Mesenchymal stem cell (in vitro differentiated cells and primary cell): ENCODE results near the gene HDAC1.
A peak's percentile ranks its signal among the peaks of the same experiment; 100 is the strongest.
"Not testable (repeated sequence)": the region's sequence is repeated elsewhere in the genome, so short reads cannot be mapped to it uniquely, and the experiment has no call there.

Experiments
- DNase-seq: peaks from one replicate; pipeline ENCODE4 v3.0.0-alpha.2; 2013
- H2AFZ ChIP-seq: one replicate; pipeline ENCODE4 v1.6.1; 2013; ENCODE audit warnings: low read depth, mild to moderate bottlenecking, control low read depth, inconsistent platforms, low read length, moderate library complexity
- H2AK5ac ChIP-seq: 2 replicates; pipeline ENCODE4 v1.6.1; 2013; ENCODE audit warnings: low read length, moderate library complexity, mild to moderate bottlenecking, inconsistent platforms; ENCODE audit not compliant: severe bottlenecking
- H2BK120ac ChIP-seq: one replicate; pipeline ENCODE4 v1.6.1; 2013; ENCODE audit warnings: low read depth, mild to moderate bottlenecking, inconsistent platforms, low read length, moderate library complexity
- H2BK12ac ChIP-seq, 2 experiments: one replicate each; pipeline ENCODE4 v1.6.1; 2013; ENCODE audit warnings: inconsistent platforms in 2 of 2, low read length in 2 of 2, mild to moderate bottlenecking in 2 of 2, moderate library complexity in 2 of 2, control low read depth in 1 of 2
- H2BK15ac ChIP-seq: one replicate; pipeline ENCODE4 v1.6.1; 2013; ENCODE audit warnings: mild to moderate bottlenecking, low read depth, inconsistent platforms; ENCODE audit not compliant: poor library complexity, severe bottlenecking
- H2BK5ac ChIP-seq: 2 replicates; pipeline ENCODE4 v1.6.1; 2013; ENCODE audit warnings: low read depth, mild to moderate bottlenecking, low read length, control low read depth, inconsistent platforms; ENCODE audit not compliant: poor library complexity, severe bottlenecking
- H3K14ac ChIP-seq, 2 experiments: one replicate each; pipeline ENCODE4 v1.6.1; 2013; ENCODE audit warnings: inconsistent platforms in 2 of 2, low read length in 2 of 2, control low read depth in 1 of 2, mild to moderate bottlenecking in 1 of 2, moderate library complexity in 1 of 2
- H3K18ac ChIP-seq, 2 experiments: one replicate each; pipeline ENCODE4 v1.6.1; 2013; ENCODE audit warnings: inconsistent platforms in 2 of 2, low read length in 2 of 2, control low read depth in 1 of 2, low read depth in 1 of 2, mild to moderate bottlenecking in 1 of 2
- H3K23ac ChIP-seq, 2 experiments: one replicate each; pipeline ENCODE4 v1.6.1; 2013; ENCODE audit warnings: inconsistent platforms in 2 of 2, low read length in 2 of 2, mild to moderate bottlenecking in 2 of 2, moderate library complexity in 2 of 2, control low read depth in 1 of 2
- H3K27ac ChIP-seq: 2 replicates; pipeline ENCODE4 v1.5.1; 2013; ENCODE audit warnings: mild to moderate bottlenecking, moderate library complexity, low read length, control low read depth, inconsistent platforms; ENCODE audit not compliant: poor library complexity, severe bottlenecking
- H3K27me3 ChIP-seq, 2 experiments: 2 replicates each; pipeline versions ENCODE4 v1.6.1 to v1.7.0; 2013; ENCODE audit warnings: low read length in 2 of 2, mild to moderate bottlenecking in 2 of 2, moderate library complexity in 2 of 2, control low read depth in 1 of 2, inconsistent platforms in 1 of 2; ENCODE audit not compliant: control insufficient read depth in 1 of 2, insufficient read depth in 1 of 2
- H3K36me3 ChIP-seq, 2 experiments: 2 replicates each; pipeline versions ENCODE4 v1.6.1 to v1.7.0; 2013; ENCODE audit warnings: low read length in 2 of 2, control low read depth in 1 of 2, inconsistent platforms in 1 of 2, low read depth in 1 of 2, mild to moderate bottlenecking in 1 of 2; ENCODE audit not compliant: insufficient read depth in 2 of 2, control insufficient read depth in 1 of 2
- H3K4ac ChIP-seq, 2 experiments: one replicate each; pipeline ENCODE4 v1.6.1; 2013; ENCODE audit warnings: inconsistent platforms in 2 of 2, low read length in 2 of 2, mild to moderate bottlenecking in 2 of 2, moderate library complexity in 2 of 2, control low read depth in 1 of 2, low read depth in 1 of 2
- H3K4me1 ChIP-seq: 2 replicates; pipeline ENCODE4 v1.6.1; 2013; ENCODE audit warnings: low read depth, low read length, control low read depth; ENCODE audit not compliant: control insufficient read depth, insufficient read depth
- H3K4me2 ChIP-seq: 2 replicates; pipeline ENCODE4 v1.6.1; 2013; ENCODE audit warnings: low read length, mild to moderate bottlenecking, inconsistent platforms; ENCODE audit not compliant: poor library complexity, severe bottlenecking
- H3K4me3 ChIP-seq, 2 experiments: 2 replicates each; pipeline versions ENCODE4 v1.5.1 to v1.7.0; 2013; ENCODE audit warnings: low read length in 2 of 2, mild to moderate bottlenecking in 2 of 2, control low read depth in 1 of 2, low read depth in 1 of 2; ENCODE audit not compliant: insufficient read depth in 1 of 2
- H3K79me1 ChIP-seq: replicated peaks from 2 replicates; pipeline ENCODE4 v1.6.1; 2013; ENCODE audit warnings: mild to moderate bottlenecking, control low read depth, low read length, inconsistent platforms; ENCODE audit not compliant: poor library complexity, severe bottlenecking
- H3K9ac ChIP-seq: 2 replicates; pipeline ENCODE4 v1.7.0; 2013; ENCODE audit warnings: mild to moderate bottlenecking, low read length, moderate library complexity
- H3K9me3 ChIP-seq: 2 replicates; pipeline ENCODE4 v1.7.0; 2013; ENCODE audit warnings: mild to moderate bottlenecking, low read length; ENCODE audit not compliant: control insufficient read depth
- H4K8ac ChIP-seq: one replicate; pipeline ENCODE4 v1.6.1; 2013; ENCODE audit warnings: inconsistent platforms, mild to moderate bottlenecking, low read length, moderate library complexity
- H4K91ac ChIP-seq: one replicate; pipeline ENCODE4 v1.6.1; 2013; ENCODE audit warnings: mild to moderate bottlenecking, low read length, inconsistent platforms
- WGBS: methylation state at CpG from one replicate; pipeline ENCODE4 v1.1.7; 2013; ENCODE audit warnings: mixed read lengths; 5-methylcytosine and 5-hydroxymethylcytosine counted together

HDAC1 gene

GRCh38 chr1:32355778-32356177 lies 63.9 kb downstream of the HDAC1 start:
- H3K14ac ChIP-seq, H3K9ac ChIP-seq, H3K4ac ChIP-seq, H4K91ac ChIP-seq, H4K8ac ChIP-seq, H2BK5ac ChIP-seq, H3K18ac ChIP-seq, H2BK15ac ChIP-seq, H3K23ac ChIP-seq, H3K4me3 ChIP-seq, H3K27me3 ChIP-seq, H2AFZ ChIP-seq, H3K4me2 ChIP-seq, DNase-seq, H2AK5ac ChIP-seq, H3K9me3 ChIP-seq, H3K27ac ChIP-seq: not testable (repeated sequence)
- peaks cover 11% of the 10 kb centered on the region for H3K79me1 ChIP-seq
- H2BK120ac ChIP-seq, result peak overlapping the region; percentile 37
- 95% methylated on average over 6 of the region's 6 CpGs for WGBS
- H3K36me3 ChIP-seq, result peaks cover 11 to 31% of the 10 kb centered on the region in 2 experiments
- H3K4me1 ChIP-seq, result peaks cover 17% of the 10 kb centered on the region
- H2BK12ac ChIP-seq, result peak overlapping the region in 1 of 2 experiments; percentile 65

GRCh38 chr1:32356478-32356877 lies 64.6 kb downstream of the HDAC1 start:
- Histone ChIP-seq H3K14ac (no peak overlapping the region), H3K4me2 (no peak overlapping the region), H3K18ac (no peak overlapping the region), H2AFZ (no peak overlapping the region), H3K27me3 (no peaks in the 10 kb centered on the region), H4K91ac (no peak overlapping the region), H3K23ac (no peak overlapping the region), H3K4ac (no peak overlapping the region), H2BK15ac (no peak overlapping the region), H3K79me1 (peaks cover 13% of the 10 kb centered on the region), H3K4me3 (no peak overlapping the region), H2BK5ac (no peak overlapping the region), H3K27ac (no peak overlapping the region), H3K9me3 (no peaks in the 10 kb centered on the region), H4K8ac (no peak overlapping the region), H2BK120ac (no peak overlapping the region), H2AK5ac (no peak overlapping the region), H3K4me1 (peaks cover 21% of the 10 kb centered on the region), H2BK12ac (no peak overlapping the region), H3K9ac (no peak overlapping the region), H3K36me3 (peaks cover 18 to 31% of the 10 kb centered on the region in 2 experiments)
- no peak for DNase-seq
- 92% methylated on average over 1 of the region's 1 CpG for WGBS

GRCh38 chr1:32357614-32358013 lies 65.7 kb downstream of the HDAC1 start:
- Histone ChIP-seq H3K9me3 (no peaks in the 10 kb centered on the region), H2BK120ac (no peak overlapping the region)
- WGBS, result 84% methylated on average over 6 of the region's 6 CpGs

GRCh38 chr1:32358435-32358834 lies 66.6 kb downstream of the HDAC1 start:
- Histone ChIP-seq H2AK5ac (no peak overlapping the region), H3K4ac (no peak overlapping the region), H4K91ac (no peak overlapping the region), H3K23ac (no peak overlapping the region), H3K36me3 (peaks cover 31 to 38% of the 10 kb centered on the region in 2 experiments), H2BK15ac (no peak overlapping the region), H3K79me1 (peaks cover 5% of the 10 kb centered on the region), H3K27ac (no peak overlapping the region), H2BK120ac (no peak overlapping the region), H3K4me2 (no peak overlapping the region), H3K9me3 (no peaks in the 10 kb centered on the region), H3K14ac (no peak overlapping the region), H4K8ac (no peak overlapping the region), H2BK12ac (no peak overlapping the region), H3K18ac (no peak overlapping the region), H3K4me1 (peaks cover 17% of the 10 kb centered on the region), H3K27me3 (no peaks in the 10 kb centered on the region), H3K4me3 (no peak overlapping the region), H3K9ac (no peak overlapping the region), H2BK5ac (no peak overlapping the region), H2AFZ (no peak overlapping the region)
- no peak for DNase-seq
- WGBS, result 93% methylated on average over 1 of the region's 3 CpGs

More at GRCh38 chr1:32357614-32358013, 65.7 kb downstream of the HDAC1 start:
- Histone ChIP-seq H2BK12ac (peak overlapping the region in 1 of 2 experiments; percentile 35), H3K4me3 (no peak overlapping the region), H3K23ac (no peak overlapping the region), H3K36me3 (peaks cover 24 to 31% of the 10 kb centered on the region in 2 experiments), H4K8ac (no peak overlapping the region), H2AFZ (no peak overlapping the region), H3K27me3 (no peaks in the 10 kb centered on the region), H3K4ac (no peak overlapping the region), H3K9ac (no peak overlapping the region), H2AK5ac (no peak overlapping the region), H3K14ac (no peak overlapping the region), H3K18ac (no peak overlapping the region), H3K4me2 (no peak overlapping the region), H3K27ac (no peak overlapping the region), H4K91ac (no peak overlapping the region), H3K79me1 (peaks cover 11% of the 10 kb centered on the region), H2BK5ac (no peak overlapping the region), H3K4me1 (peaks cover 24% of the 10 kb centered on the region), H2BK15ac (no peak overlapping the region)
- no peak for DNase-seq
